ENCODE results near the gene ALOX5AP. TPM values are rescaled to one million over a fixed set of nuclear protein-coding genes. Genes with fewer than 3 reads are reported as not detected.

The ALOX5AP gene
- total and polyA plus RNA-seq, 10 of the 15 experiments (the other 5 are each of a cell fraction or from before 2014, with no cell fraction given): 45.9 to 426 (median 109) TPM

DNA sequence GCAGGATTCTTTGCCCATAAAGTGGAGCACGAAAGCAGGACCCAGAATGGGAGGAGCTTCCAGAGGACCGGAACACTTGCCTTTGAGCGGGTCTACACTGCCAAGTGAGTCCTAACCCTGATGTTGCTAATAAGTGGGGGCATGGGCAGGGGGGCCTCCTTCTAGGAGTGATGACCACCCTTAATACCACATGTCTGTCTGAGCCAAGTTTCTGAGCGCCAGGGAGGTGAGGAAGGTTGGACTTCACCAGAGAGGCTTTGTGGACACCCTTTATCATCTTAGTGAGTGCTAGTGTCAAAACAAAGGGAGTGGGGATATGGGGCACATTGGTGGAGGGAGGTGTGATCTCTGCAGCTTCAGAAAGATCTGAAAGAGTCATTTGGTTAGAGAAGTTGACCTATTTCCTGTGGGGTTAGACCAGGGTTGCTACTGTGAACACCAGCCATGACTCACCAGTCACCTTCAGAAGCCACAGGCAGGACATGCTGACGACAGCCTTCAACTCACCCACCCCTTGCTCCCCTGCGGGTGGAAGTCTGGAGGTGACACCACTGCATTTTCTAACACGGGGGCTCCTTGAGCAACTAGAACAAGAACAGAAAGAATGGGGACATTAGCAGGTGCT, 8.8 kb downstream of the ALOX5AP start (continued):
- TF ChIP-seq ETV6 (conservative IDR thresholded peaks at IDR 0.05 in 1 of 2, IDR thresholded peaks at IDR 0.05 in 1 of 2; ENCODE audit: borderline replicate concordance in 1 of 2, low read depth in 1 of 2): peak in 1 of 2 experiments; percentile 96; a peak in 2 of 4 replicates
- no peak for TF ChIP-seq CBX5 (IDR thresholded peaks at IDR 0.05; ENCODE audit: low read depth)
- peak; percentile 92 for TF ChIP-seq MLLT1 (IDR thresholded peaks at IDR 0.05)
- peak; percentile 97 for TF ChIP-seq DPF2 (IDR thresholded peaks at IDR 0.05)
- peak; percentile 93 for TF ChIP-seq CBFB (IDR thresholded peaks at IDR 0.05; ENCODE audit: low read depth)
- TF ChIP-seq CEBPB (IDR thresholded peaks at IDR 0.05; ENCODE audit: borderline replicate concordance in 1 of 2, low read depth in 2 of 2, low read length in 2 of 2): peak in 1 of 2 experiments; percentile 55; a peak in 2 of 4 replicates
- TF ChIP-seq, protein P1, sequence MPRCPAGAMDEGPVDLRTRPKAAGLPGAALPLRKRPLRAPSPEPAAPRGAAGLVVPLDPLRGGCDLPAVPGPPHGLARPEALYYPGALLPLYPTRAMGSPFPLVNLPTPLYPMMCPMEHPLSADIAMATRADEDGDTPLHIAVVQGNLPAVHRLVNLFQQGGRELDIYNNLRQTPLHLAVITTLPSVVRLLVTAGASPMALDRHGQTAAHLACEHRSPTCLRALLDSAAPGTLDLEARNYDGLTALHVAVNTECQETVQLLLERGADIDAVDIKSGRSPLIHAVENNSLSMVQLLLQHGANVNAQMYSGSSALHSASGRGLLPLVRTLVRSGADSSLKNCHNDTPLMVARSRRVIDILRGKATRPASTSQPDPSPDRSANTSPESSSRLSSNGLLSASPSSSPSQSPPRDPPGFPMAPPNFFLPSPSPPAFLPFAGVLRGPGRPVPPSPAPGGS (IDR thresholded peaks at IDR 0.05; ENCODE audit: borderline replicate concordance, insufficient read depth, low read depth, low read length, poor library complexity, severe bottlenecking): peak; percentile 76
- peak; percentile 29; the same call in 1 of the 2 replicates for TF ChIP-seq YY1 (IDR thresholded peaks at IDR 0.05; ENCODE audit: low read depth, low read length)
- TF ChIP-seq SUPT20H (IDR thresholded peaks at IDR 0.05; ENCODE audit: borderline replicate concordance, control insufficient read depth, low read depth, low read length): no peak
- TF ChIP-seq NR2F1 (conservative IDR thresholded peaks at IDR 0.05): peak; percentile 100
- no peak; the same call in 1 of the 2 replicates for TF ChIP-seq HDGF (IDR thresholded peaks at IDR 0.05)
- peak; percentile 17; the same call in 1 of the 2 replicates for TF ChIP-seq RAD21 (IDR thresholded peaks at IDR 0.05; ENCODE audit: insufficient read depth, low read depth, low read length)
- TF ChIP-seq GABPA (IDR thresholded peaks at IDR 0.05; ENCODE audit: low read depth): peak; percentile 47; the same call in 1 of the 2 replicates
- no peak for TF ChIP-seq PRDM15 (CRISPR knock-in tag; IDR thresholded peaks at IDR 0.05)
- TF ChIP-seq CREB1 (IDR thresholded peaks at IDR 0.05; ENCODE audit: low read depth): peak; percentile 88
- 0 out of 2 replicates have a peak, but pooled peaks have one; percentile 18 for TF ChIP-seq HCFC1 (IDR thresholded peaks at IDR 0.05; ENCODE audit: low read length)
- TF ChIP-seq SMARCA5 (IDR thresholded peaks at IDR 0.05): peak; percentile 89
- peak; percentile 86 for TF ChIP-seq MEF2B (IDR thresholded peaks at IDR 0.05; ENCODE audit: partially characterized antibody, poor library complexity, severe bottlenecking)
- TF ChIP-seq IKZF2 (IDR thresholded peaks at IDR 0.05): peak; percentile 95
- TF ChIP-seq, protein P2, sequence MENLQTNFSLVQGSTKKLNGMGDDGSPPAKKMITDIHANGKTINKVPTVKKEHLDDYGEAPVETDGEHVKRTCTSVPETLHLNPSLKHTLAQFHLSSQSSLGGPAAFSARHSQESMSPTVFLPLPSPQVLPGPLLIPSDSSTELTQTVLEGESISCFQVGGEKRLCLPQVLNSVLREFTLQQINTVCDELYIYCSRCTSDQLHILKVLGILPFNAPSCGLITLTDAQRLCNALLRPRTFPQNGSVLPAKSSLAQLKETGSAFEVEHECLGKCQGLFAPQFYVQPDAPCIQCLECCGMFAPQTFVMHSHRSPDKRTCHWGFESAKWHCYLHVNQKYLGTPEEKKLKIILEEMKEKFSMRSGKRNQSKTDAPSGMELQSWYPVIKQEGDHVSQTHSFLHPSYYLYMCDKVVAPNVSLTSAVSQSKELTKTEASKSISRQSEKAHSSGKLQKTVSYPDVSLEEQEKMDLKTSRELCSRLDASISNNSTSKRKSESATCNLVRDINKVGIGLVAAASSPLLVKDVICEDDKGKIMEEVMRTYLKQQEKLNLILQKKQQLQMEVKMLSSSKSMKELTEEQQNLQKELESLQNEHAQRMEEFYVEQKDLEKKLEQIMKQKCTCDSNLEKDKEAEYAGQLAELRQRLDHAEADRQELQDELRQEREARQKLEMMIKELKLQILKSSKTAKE (IDR thresholded peaks at IDR 0.05; ENCODE audit: low read depth, poor library complexity, severe bottlenecking): peak; percentile 98
- TF ChIP-seq ZNF217 (IDR thresholded peaks at IDR 0.05): peak; percentile 76
- peak; percentile 86; the same call in 1 of the 2 replicates for TF ChIP-seq MTA3 (IDR thresholded peaks at IDR 0.05; ENCODE audit: borderline replicate concordance, low read length)

Measured in GM12878 (cell line).